ENCODE data around the gene CYBC1. TPM values are rescaled to one million over a fixed set of nuclear protein-coding genes. Genes with fewer than 3 reads are reported as not detected.
A peak's percentile ranks its signal among the peaks of the same experiment; 100 is the strongest.
"Not testable (repeated sequence)": the region's sequence is repeated elsewhere in the genome, so short reads cannot be mapped to it uniquely, and the experiment has no call there.

Gene CYBC1
- total RNA-seq, 4 donors from 2014 or later, result 45.4 to 106 (median 86.4) TPM

GRCh38 chr17:82461827-82462524, 11.4 kb upstream of the CYBC1 start:
- 83 to 86% methylated on average over 9 to 10 of the region's 10 CpGs for WGBS, 2 donors
- no peak for TF ChIP-seq POLR2A (IDR thresholded peaks at IDR 0.05)
- TF ChIP-seq, protein P1, sequence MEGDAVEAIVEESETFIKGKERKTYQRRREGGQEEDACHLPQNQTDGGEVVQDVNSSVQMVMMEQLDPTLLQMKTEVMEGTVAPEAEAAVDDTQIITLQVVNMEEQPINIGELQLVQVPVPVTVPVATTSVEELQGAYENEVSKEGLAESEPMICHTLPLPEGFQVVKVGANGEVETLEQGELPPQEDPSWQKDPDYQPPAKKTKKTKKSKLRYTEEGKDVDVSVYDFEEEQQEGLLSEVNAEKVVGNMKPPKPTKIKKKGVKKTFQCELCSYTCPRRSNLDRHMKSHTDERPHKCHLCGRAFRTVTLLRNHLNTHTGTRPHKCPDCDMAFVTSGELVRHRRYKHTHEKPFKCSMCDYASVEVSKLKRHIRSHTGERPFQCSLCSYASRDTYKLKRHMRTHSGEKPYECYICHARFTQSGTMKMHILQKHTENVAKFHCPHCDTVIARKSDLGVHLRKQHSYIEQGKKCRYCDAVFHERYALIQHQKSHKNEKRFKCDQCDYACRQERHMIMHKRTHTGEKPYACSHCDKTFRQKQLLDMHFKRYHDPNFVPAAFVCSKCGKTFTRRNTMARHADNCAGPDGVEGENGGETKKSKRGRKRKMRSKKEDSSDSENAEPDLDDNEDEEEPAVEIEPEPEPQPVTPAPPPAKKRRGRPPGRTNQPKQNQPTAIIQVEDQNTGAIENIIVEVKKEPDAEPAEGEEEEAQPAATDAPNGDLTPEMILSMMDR (IDR thresholded peaks at IDR 0.05), result no peak
- no peak for TF ChIP-seq EP300 (IDR thresholded peaks at IDR 0.05)
- Histone ChIP-seq H3K27me3 (no peaks in the 10 kb centered on the region), H3K27ac (peak overlapping the region in 1 of 4 donors; percentile 36), H3K36me3 (peaks cover 0 to 69% (median 20%) of the 10 kb centered on the region in 3 donors), H3K4me3 (no peak overlapping the region), H3K9me3 (no peaks in the 10 kb centered on the region), H3K4me1 (peaks cover 0 to 38% (median 16%) of the 10 kb centered on the region in 4 donors)
- no peak for DNase-seq (ENCODE audit: low spot score in 2 of 2)

- H3K27me3 ChIP-seq; H3K9me3 ChIP-seq; DNase-seq (ENCODE audit: low spot score in 2 of 2): not testable (repeated sequence)
- 87 to 90% methylated on average over 9 of the region's 9 CpGs for WGBS, 2 donors
- Histone ChIP-seq H3K4me3 (peak overlapping the region in 1 of 4 donors; percentile 99), H3K36me3 (peaks cover 0 to 48% (median 20%) of the 10 kb centered on the region in 3 donors), H3K27ac (peak overlapping the region in 1 of 4 donors; percentile 100), H3K4me1 (peaks cover 0 to 51% (median 19%) of the 10 kb centered on the region in 4 donors)
Measured at GRCh38 chr17:82459936-82460335, 9.4 kb upstream of the CYBC1 start.

DNA sequence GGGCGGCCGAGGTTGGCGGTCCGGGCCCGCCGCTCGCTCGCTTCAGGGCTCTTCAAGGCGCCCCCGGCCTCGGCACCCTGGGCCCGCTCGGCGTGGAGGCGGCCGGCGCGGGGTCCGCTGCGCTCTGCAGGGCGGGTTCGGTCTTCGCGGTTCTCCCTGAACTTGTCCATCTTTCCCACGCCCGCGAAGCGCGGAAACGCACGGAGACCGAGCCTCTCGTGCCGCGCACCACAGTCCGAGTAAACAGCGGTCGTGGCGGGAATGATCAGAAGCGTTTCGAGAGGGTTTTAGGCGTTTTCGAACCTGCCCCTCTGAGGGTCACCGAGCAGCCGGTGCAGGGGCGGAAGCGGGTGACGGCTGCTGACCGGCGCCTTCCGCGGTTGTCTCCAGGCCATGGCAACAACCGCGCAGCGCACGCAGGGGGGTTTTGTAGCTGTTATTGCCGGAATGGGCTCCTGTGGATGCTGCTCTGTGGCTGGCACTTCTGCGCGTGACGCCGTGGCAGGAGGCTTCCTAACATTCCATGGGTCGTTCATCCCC, 8.4 kb upstream of the CYBC1 start:
- Histone ChIP-seq H3K4me1 (peaks cover 0 to 47% (median 19%) of the 10 kb centered on the region in 4 donors), H3K4me3 (peak overlapping the region; percentile 74 to 99 (median 90)), H3K9me3 (no peaks in the 10 kb centered on the region), H3K27me3 (no peaks in the 10 kb centered on the region), H3K27ac (peak overlapping the region; percentile 100), H3K36me3 (peaks cover 0 to 39% (median 14%) of the 10 kb centered on the region in 3 donors)
- 1% methylated on average over 30 to 38 of the region's 62 CpGs for WGBS, 2 donors
- no peak for DNase-seq (ENCODE audit: low spot score in 2 of 2)
- TF ChIP-seq EP300 (IDR thresholded peaks at IDR 0.05), result no peak
- TF ChIP-seq, protein P1 (IDR thresholded peaks at IDR 0.05), result no peak
- TF ChIP-seq POLR2A (IDR thresholded peaks at IDR 0.05), result no peak

DNA sequence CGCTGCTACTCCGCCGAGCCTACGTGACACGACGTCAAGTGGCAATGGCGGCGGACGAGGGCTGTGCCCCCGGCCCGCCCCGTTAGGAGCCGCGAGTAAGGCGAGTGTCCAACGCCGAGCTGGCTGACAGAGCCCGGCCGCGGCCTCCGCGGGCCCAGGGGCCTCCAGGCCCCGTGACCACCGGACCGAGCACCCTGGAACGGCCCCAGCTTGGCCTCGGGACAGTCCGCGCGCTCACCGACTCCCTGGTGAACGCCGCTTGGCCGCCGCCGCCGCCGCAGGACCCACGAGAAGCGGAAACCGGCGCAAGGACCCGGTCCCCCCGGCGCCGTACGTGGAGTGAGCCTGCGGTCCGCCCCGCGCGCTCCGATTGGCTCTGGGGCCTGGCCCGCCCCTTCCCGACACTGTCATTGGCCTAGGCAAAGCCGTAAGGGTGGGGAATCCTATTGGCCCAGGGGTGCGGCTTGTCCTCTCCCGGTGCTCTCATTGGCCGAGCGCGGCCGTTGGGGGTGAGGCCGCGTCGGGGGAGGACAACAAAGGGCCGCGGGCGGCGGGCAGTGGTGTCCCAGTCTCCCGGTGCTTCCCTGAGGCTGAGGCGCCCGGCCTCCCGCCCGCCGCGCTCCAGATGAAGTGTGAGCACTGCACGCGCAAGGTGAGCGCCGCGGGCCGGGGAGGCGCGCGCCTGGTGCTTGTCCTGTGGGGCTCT, 7.8 kb upstream of the CYBC1 start, which contains the start of gene NARF:
TSS of gene NARF (plus strand) at position 563 of the 706 bp plus-strand sequence. CDS start at position 626, 63 bp downstream.
- DNase-seq (ENCODE audit: low spot score in 2 of 2), result peak; percentile 92 to 93
- TF ChIP-seq, protein P1 (IDR thresholded peaks at IDR 0.05), result peak in 2 of 5 experiments; percentile 52 to 62
- peak; percentile 3 to 98 for TF ChIP-seq EP300 (IDR thresholded peaks at IDR 0.05)
- peak; percentile 98 to 99 for TF ChIP-seq POLR2A (IDR thresholded peaks at IDR 0.05)
- Histone ChIP-seq H3K27me3 (no peaks in the 10 kb centered on the region), H3K4me1 (peaks cover 0 to 42% (median 19%) of the 10 kb centered on the region in 4 donors), H3K36me3 (peaks cover 0 to 32% (median 14%) of the 10 kb centered on the region in 3 donors), H3K4me3 (peak within 1 kb of the TSS; percentile 74 to 99 (median 90)), H3K27ac (peak within 1 kb of the TSS; percentile 100), H3K9me3 (no peaks in the 10 kb centered on the region)
- WGBS, 2 donors, result 0 to 1% methylated on average over 11 to 28 of the region's 85 CpGs

DNA sequence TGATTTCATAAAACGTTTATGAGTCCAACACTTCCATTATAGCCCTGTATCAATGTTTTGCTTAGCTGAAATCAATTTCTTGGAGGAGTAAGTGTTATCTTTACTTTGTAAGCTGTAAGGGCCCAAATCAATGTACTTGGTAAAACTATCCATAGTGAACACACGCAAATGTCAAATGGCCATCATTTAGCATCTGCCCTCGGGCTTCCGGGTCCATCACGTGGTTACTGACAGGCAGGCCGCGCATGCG, 7.3 kb upstream of the CYBC1 start:
- H3K36me3 ChIP-seq, result peaks cover 0 to 29% (median 14%) of the 10 kb centered on the region in 3 donors
- H3K27ac ChIP-seq, result peak overlapping the region; percentile 100
- peak in 1 of 2 donors; percentile 84 for DNase-seq (ENCODE audit: low spot score in 2 of 2)
- WGBS, 2 donors, result 0 to 2% methylated on average over 8 of the region's 8 CpGs
- peaks cover 0 to 42% (median 19%) of the 10 kb centered on the region in 4 donors for H3K4me1 ChIP-seq
- H3K9me3 ChIP-seq, result no peaks in the 10 kb centered on the region
- H3K4me3 ChIP-seq, result peak overlapping the region; percentile 74 to 99 (median 90)
- TF ChIP-seq EP300 (IDR thresholded peaks at IDR 0.05), result peak in 1 of 2 donors; percentile 41
- TF ChIP-seq, protein P1 (IDR thresholded peaks at IDR 0.05), result no peak
- H3K27me3 ChIP-seq, result no peaks in the 10 kb centered on the region

All from tibial nerve (tissue), 4 donors.